ENCODE results near the gene MAP4K2.

MAP4K2 gene

DNA sequence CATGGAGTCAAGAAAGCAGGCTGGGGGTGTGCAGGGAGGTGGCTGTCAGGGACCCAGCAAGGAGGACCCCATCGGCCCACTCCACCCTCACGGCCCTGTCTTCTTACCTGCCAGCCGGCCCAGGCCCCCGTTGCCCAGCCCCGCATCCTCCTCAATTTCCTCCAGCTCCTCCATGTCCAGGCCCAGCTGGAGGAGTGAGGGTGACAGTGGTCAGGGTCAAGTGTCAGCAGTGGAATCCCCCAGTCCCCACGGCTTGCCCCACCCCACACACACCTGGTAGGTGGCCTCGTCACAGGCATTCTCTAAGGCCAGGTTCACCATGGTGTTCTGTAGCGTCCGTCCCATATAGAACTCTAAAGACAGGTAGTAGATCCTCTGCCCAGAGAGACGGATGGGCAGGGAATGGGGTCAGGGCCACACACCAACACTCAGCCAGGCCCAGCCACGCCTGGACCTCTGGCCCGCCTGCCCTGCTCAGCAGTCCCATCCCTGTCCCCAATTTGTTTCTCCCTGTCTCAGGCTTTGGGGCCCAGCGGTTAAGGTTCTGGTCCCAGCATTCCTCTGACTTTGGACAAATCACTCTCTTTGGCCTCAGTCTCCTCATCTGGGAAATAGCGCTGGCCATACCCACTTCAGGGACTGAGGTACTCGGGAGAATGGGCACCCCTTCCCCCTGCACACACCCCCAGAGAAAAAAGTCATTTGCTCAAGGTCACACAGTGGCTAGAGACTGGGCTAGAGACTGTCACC lies 44.5 kb downstream of the MAP4K2 start:
- H3K4me3 ChIP-seq (ENCODE audit: low read depth, low read length): no peak overlapping the region
- DNase-seq (ENCODE audit: low read depth, low spot score): no peak
- CTCF ChIA-PET: interaction anchor here (1.4 kb wide), 1 partner anchor 12 kb away, joined by 3 read pairs; no protein-coding TSS in a partner anchor
- TF ChIP-seq, protein P1, sequence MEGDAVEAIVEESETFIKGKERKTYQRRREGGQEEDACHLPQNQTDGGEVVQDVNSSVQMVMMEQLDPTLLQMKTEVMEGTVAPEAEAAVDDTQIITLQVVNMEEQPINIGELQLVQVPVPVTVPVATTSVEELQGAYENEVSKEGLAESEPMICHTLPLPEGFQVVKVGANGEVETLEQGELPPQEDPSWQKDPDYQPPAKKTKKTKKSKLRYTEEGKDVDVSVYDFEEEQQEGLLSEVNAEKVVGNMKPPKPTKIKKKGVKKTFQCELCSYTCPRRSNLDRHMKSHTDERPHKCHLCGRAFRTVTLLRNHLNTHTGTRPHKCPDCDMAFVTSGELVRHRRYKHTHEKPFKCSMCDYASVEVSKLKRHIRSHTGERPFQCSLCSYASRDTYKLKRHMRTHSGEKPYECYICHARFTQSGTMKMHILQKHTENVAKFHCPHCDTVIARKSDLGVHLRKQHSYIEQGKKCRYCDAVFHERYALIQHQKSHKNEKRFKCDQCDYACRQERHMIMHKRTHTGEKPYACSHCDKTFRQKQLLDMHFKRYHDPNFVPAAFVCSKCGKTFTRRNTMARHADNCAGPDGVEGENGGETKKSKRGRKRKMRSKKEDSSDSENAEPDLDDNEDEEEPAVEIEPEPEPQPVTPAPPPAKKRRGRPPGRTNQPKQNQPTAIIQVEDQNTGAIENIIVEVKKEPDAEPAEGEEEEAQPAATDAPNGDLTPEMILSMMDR (IDR thresholded peaks at IDR 0.05; ENCODE audit: insufficient read depth, low read length, missing control alignments): no peak
- POLR2A ChIA-PET: no interaction called here

DNA sequence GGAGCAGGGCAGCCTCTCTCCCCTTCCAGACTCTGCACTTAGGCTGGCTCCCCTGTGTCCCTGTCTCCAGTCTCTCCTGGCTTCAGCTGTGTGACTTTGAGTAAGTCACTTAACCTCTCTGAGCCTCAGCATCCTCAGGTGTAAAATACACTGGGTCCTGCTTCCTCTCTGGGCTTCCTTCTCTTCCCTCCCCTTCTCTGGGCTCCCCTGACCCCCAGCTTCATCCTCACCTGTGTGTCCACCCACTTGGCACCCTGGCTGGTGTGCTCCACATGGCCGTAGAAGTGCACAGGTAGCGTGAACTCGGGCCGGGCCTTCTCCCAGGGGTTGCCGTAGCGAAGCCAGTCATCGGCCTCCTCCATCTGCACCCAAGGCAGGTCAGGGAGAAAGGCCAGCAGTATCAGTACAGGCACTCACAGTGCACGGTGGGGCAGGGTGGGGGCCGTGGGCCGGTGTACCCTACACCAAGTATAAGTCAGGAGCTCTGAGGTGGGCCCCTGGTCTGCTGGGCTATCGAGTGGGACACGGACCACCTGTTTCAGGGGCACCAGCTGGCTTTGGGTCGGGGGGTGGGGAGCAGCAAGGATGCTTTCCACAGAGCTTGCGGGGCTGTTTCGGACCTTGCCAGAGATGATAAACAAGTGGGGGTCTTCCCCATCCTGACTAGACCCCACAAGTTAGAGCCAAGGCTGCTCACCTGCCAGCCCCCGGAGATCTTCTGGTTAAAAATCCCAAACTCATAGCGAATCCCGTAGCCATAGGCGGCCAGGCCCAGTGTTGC lies 45.3 kb downstream of the MAP4K2 start:
- TF ChIP-seq, protein P1 (IDR thresholded peaks at IDR 0.05; ENCODE audit: insufficient read depth, low read length, missing control alignments): no peak
- ChIA-PET POLR2A (no interaction called here), CTCF (interaction anchor here (1.4 to 1.9 kb wide), 2 partner anchors 11 to 15 kb away, joined by 3 to 6 read pairs; partner anchors contain the start of gene RASGRP2)
- no peak for DNase-seq (ENCODE audit: low read depth, low spot score)
- H3K4me3 ChIP-seq (ENCODE audit: low read depth, low read length): no peak overlapping the region

DNA sequence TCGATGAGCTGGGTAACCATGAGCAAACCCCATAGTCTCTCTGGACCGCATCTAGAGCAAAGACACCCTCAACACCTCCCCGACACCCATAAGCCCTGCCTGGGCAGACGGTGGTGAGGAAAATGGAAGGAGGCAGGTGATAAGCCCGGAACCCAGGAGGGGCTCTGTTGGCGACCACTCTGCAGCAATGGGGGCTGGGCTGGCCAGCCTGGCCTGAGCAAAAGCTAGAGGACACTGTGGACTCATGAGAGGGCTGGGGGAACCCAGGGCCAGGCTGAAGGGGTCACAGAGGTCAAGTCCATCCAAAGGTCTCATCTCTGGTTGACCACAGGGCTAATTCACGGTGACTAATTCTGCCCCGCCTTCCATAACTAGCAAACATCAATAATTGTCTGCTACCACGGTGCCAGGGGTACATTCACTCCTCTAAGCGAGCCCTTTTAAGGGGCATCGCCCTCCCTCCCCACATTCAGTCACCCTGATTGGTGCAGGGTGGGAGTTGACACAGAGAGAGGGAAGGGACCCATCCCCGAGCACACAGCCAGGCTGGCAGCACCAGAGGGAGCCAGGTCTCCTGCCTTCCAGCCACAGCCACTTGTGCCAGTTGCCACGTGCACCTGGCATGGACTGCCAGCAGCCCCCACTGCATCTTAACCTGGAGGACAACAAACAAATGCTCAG lies 47.2 kb downstream of the MAP4K2 start:
- TF ChIP-seq, protein P1 (IDR thresholded peaks at IDR 0.05; ENCODE audit: insufficient read depth, low read length, missing control alignments): no peak
- ChIA-PET CTCF (interaction anchor here (1.5 to 1.9 kb wide), 2 partner anchors 13 to 14 kb away, joined by 6 read pairs; partner anchors contain the start of gene RASGRP2), POLR2A (no interaction called here)
- DNase-seq (ENCODE audit: low read depth, low spot score): no peak
- no peak overlapping the region for H3K4me3 ChIP-seq (ENCODE audit: low read depth, low read length)

DNA sequence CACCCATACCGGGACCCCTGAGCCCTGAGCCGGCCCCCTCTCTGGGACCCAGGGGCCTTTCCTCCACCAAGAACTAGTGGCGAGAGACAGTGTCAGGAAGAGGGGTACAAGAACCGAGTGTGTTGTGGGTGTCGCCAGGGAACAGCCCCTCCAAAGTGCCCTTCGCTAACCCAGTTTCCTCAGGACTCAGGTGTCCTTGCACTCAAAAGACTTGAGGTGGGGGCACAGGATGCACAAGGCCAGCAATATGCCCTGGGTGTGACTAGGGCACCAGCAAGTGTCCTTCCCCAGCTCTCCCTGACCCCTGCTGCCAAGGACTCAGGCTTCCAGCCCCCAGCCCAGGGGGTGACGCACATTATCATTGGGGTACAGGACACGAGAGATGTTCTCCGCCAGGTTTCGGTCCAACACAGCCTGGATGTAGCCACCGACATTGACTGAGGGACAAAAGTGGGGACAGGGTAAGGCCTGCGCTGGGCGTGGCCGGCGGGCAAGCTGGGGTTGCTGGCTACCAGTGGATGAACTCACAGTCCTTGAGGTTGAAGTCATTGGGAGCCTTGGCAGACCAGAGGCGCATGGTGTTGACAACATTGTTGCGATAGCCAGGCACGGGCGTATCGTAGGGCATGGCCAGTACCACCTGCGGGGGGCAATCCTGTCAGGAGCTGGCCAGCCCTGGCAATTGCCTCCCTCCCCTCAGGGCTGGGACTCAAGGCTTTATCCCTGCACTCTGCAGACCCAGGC lies 47.9 kb downstream of the MAP4K2 start:
- TF ChIP-seq, protein P1 (IDR thresholded peaks at IDR 0.05; ENCODE audit: insufficient read depth, low read length, missing control alignments): no peak
- POLR2A ChIA-PET: no interaction called here
- H3K4me3 ChIP-seq (ENCODE audit: low read depth, low read length): no peak overlapping the region
- no peak for DNase-seq (ENCODE audit: low read depth, low spot score)
- CTCF ChIA-PET: interaction anchor here (1.5 kb wide), 1 partner anchor 13 kb away, joined by 6 read pairs; no protein-coding TSS in a partner anchor

DNA sequence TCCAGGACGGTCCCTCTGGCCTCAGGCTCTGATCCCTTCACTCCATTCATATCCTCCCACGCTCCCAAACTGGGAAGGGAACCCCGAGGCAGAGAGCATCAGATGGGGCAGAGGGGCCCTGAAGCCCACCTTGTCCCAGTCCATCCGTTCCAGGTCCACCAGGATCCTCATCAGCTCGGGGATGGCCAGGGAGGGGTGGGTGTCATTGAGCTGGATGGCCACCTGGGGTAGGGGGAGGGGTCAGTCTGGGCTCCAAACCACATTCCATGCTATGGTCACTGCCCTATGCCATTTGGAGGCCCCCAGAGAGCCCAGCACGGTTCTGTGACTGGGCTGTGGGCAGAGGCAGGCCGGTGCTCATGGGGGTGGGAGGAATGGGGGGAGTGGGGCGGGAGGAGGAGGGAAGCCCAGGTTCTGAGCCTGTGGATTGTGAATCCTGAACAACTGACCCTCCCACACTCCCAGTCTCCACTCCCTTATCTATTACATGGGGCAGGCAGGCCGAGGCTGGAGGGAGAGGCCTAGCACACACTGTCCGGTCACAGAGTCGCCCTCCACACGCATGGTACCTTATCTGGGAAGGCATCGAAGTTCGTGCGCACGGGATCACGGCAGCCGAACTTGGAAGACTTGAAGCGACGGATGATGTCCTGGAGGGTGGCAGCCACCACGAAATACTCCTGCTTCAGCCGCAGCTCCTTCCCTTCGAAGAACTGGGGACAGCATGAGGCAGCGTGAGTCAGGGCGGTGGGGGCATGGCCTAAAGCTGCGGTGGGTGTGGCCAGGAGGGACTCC lies 48.7 kb downstream of the MAP4K2 start:
- CTCF ChIA-PET: interaction anchor here (1.5 kb wide), 1 partner anchor 12 kb away, joined by 6 read pairs; no protein-coding TSS in a partner anchor
- TF ChIP-seq, protein P1 (IDR thresholded peaks at IDR 0.05; ENCODE audit: insufficient read depth, low read length, missing control alignments): no peak
- no peak overlapping the region for H3K4me3 ChIP-seq (ENCODE audit: low read depth, low read length)
- no peak for DNase-seq (ENCODE audit: low read depth, low spot score)
- POLR2A ChIA-PET: interaction anchor here (0.7 kb wide), 1 partner anchor 508 kb away, joined by 3 read pairs; no protein-coding TSS in a partner anchor

Data from AG04449 (cell line).